ENCODE results near the gene ITPK1. TPM values are rescaled to one million over a fixed set of nuclear protein-coding genes. Genes with fewer than 3 reads are reported as not detected.

The ITPK1 gene
- total RNA-seq, 3 donors from 2014 or later (not counting 1 experiment from before 2014, with no cell fraction given): 73.2 to 74.8 (median 74.4) TPM

- 97% methylated on average over 8 of the region's 8 CpGs for WGBS (ENCODE audit: insufficient coverage)
- no peak for TF ChIP-seq CTCF (IDR thresholded peaks at IDR 0.05)
- intact Hi-C loops (cut with micrococcal nuclease): no loop called here
- ATAC-seq (no peak), DNase-seq (no peak)
- peaks cover 14% of the 10 kb centered on the region for H3K36me3 ChIP-seq (ENCODE audit: control insufficient read depth, insufficient read depth, low read length)
- H3K9me3 Mint-ChIP-seq: no peaks in the 10 kb centered on the region
- no peak overlapping the region for H3K4me3 ChIP-seq (ENCODE audit: low read length)
- H3K4me3 Mint-ChIP-seq: no peak overlapping the region
- no peaks in the 10 kb centered on the region for H3K27me3 ChIP-seq (ENCODE audit: control insufficient read depth, insufficient read depth, low read length)
- peaks cover 36 to 47% of the 10 kb centered on the region in 2 donors for H3K4me1 Mint-ChIP-seq
- H3K27ac ChIP-seq (ENCODE audit: low read length): no peak overlapping the region
- no peaks in the 10 kb centered on the region for H3K27me3 Mint-ChIP-seq (ENCODE audit: low read depth in 2 of 2)
- no peak overlapping the region for H3K27ac Mint-ChIP-seq
- no peaks in the 10 kb centered on the region for H3K4me1 ChIP-seq (ENCODE audit: control insufficient read depth, insufficient read depth, low read length)
- no peaks in the 10 kb centered on the region for H3K9me3 ChIP-seq (ENCODE audit: control insufficient read depth, insufficient read depth, low read length)
- no peaks in the 10 kb centered on the region for H3K36me3 Mint-ChIP-seq
Observed at GRCh38 chr14:93019970-93020369, 95.8 kb downstream of the ITPK1 start.

- Mint-ChIP-seq H3K9me3 (no peaks in the 10 kb centered on the region), H3K27ac (no peak overlapping the region), H3K4me3 (no peak overlapping the region), H3K4me1 (peaks cover 40 to 52% of the 10 kb centered on the region in 2 donors), H3K36me3 (no peaks in the 10 kb centered on the region), H3K27me3 (ENCODE audit: low read depth in 2 of 2) (no peaks in the 10 kb centered on the region)
- Histone ChIP-seq H3K4me1 (ENCODE audit: control insufficient read depth, insufficient read depth, low read length) (peaks cover 4% of the 10 kb centered on the region), H3K27me3 (ENCODE audit: control insufficient read depth, insufficient read depth, low read length) (no peaks in the 10 kb centered on the region), H3K4me3 (ENCODE audit: low read length) (no peak overlapping the region), H3K27ac (ENCODE audit: low read length) (no peak overlapping the region), H3K9me3 (ENCODE audit: control insufficient read depth, insufficient read depth, low read length) (no peaks in the 10 kb centered on the region), H3K36me3 (ENCODE audit: control insufficient read depth, insufficient read depth, low read length) (peaks cover 12% of the 10 kb centered on the region)
- 88% methylated on average over 14 of the region's 14 CpGs for WGBS (ENCODE audit: insufficient coverage)
- no peak for TF ChIP-seq CTCF (IDR thresholded peaks at IDR 0.05)
- DNase-seq: no peak
- ATAC-seq: no peak
- intact Hi-C loops (cut with micrococcal nuclease): no loop called here
Observed at GRCh38 chr14:93019367-93019843, 96.3 kb downstream of the ITPK1 start.

- H3K4me1 ChIP-seq (ENCODE audit: control insufficient read depth, insufficient read depth, low read length): peaks cover 13% of the 10 kb centered on the region
- no peak overlapping the region for H3K27ac ChIP-seq (ENCODE audit: low read length)
- Mint-ChIP-seq H3K4me1 (peaks cover 50 to 62% of the 10 kb centered on the region in 2 donors), H3K9me3 (no peaks in the 10 kb centered on the region), H3K4me3 (no peak overlapping the region), H3K27me3 (ENCODE audit: low read depth in 2 of 2) (no peaks in the 10 kb centered on the region), H3K36me3 (no peaks in the 10 kb centered on the region), H3K27ac (peak overlapping the region in 1 of 2 donors; percentile 38)
- 96% methylated on average over 8 of the region's 8 CpGs for WGBS (ENCODE audit: insufficient coverage)
- intact Hi-C loops (cut with micrococcal nuclease): no loop called here
- DNase-seq: no peak
- no peak for ATAC-seq
- no peaks in the 10 kb centered on the region for H3K9me3 ChIP-seq (ENCODE audit: control insufficient read depth, insufficient read depth, low read length)
- no peak overlapping the region for H3K4me3 ChIP-seq (ENCODE audit: low read length)
- no peak for TF ChIP-seq CTCF (IDR thresholded peaks at IDR 0.05)
- H3K36me3 ChIP-seq (ENCODE audit: control insufficient read depth, insufficient read depth, low read length): peaks cover 11% of the 10 kb centered on the region
- no peaks in the 10 kb centered on the region for H3K27me3 ChIP-seq (ENCODE audit: control insufficient read depth, insufficient read depth, low read length)
Observed at GRCh38 chr14:93018366-93018765, 97.4 kb downstream of the ITPK1 start.

DNA sequence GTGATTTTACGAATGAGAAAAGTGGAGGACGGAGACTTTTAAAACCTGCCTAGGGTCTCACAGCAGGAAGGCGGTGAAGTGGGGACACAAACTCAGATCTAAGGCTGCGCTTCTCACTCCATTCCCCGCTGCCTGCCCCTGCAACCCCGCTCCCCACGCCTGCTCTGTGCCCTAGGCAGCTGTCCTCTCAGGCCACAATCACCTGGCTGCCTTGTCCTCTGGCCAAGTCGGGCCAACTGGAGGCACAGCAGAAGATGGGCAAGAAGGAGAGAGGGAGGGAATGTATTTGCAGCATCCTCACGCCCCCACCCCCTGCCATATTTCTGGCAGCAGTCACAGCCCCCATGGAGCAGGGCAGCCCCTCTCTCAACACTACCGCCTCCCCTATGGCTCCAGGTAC lies 97.8 kb downstream of the ITPK1 start:
- H3K4me1 Mint-ChIP-seq: peaks cover 49 to 62% of the 10 kb centered on the region in 2 donors
- Histone ChIP-seq H3K4me1 (ENCODE audit: control insufficient read depth, insufficient read depth, low read length) (peaks cover 18% of the 10 kb centered on the region), H3K9me3 (ENCODE audit: control insufficient read depth, insufficient read depth, low read length) (no peaks in the 10 kb centered on the region), H3K36me3 (ENCODE audit: control insufficient read depth, insufficient read depth, low read length) (peaks cover 11% of the 10 kb centered on the region), H3K4me3 (ENCODE audit: low read length) (no peak overlapping the region), H3K27ac (ENCODE audit: low read length) (no peak overlapping the region), H3K27me3 (ENCODE audit: control insufficient read depth, insufficient read depth, low read length) (no peaks in the 10 kb centered on the region)
- no peak for TF ChIP-seq CTCF (IDR thresholded peaks at IDR 0.05)
- no peak overlapping the region for H3K4me3 Mint-ChIP-seq
- no peak for ATAC-seq
- peak overlapping the region in 1 of 2 donors; percentile 38 for H3K27ac Mint-ChIP-seq
- intact Hi-C loops (cut with micrococcal nuclease): no loop called here
- DNase-seq: no peak
- no peaks in the 10 kb centered on the region for H3K9me3 Mint-ChIP-seq
- 98% methylated on average over 10 of the region's 10 CpGs for WGBS (ENCODE audit: insufficient coverage)
- H3K27me3 Mint-ChIP-seq (ENCODE audit: low read depth in 2 of 2): no peaks in the 10 kb centered on the region
- H3K36me3 Mint-ChIP-seq: no peaks in the 10 kb centered on the region
